OCI-LY3 (cell line): Measurements from ENCODE around the gene POFUT2.
A peak's percentile ranks its signal among the peaks of the same experiment; 100 is the strongest.

Source experiments
- H2AFZ ChIP-seq: fragments of 200-600, 300-600 bp; shearing (Covaris generic); 2 replicates; pipeline ENCODE4 v1.6.0; 2014; ENCODE audit warnings: antibody characterized with exemption, low read depth, low read length
- H3K27ac ChIP-seq: fragments of 200-600, 300-600 bp; sonication (generic); 2 replicates; pipeline ENCODE4 v1.5.1; 2014; ENCODE audit warnings: mild to moderate bottlenecking, low read length, moderate library complexity, mixed read lengths
- H3K27me3 ChIP-seq: fragments of 200-600, 300-600 bp; sonication (generic); 2 replicates; pipeline ENCODE4 v1.6.1; 2014; ENCODE audit warnings: low read depth, low read length, mixed read lengths
- H3K36me3 ChIP-seq: fragments of 200-600, 300-600 bp; sonication (generic); replicated peaks from 2 replicates; pipeline ENCODE3; 2014; ENCODE audit warnings: low read depth, low read length, mixed read lengths
- H3K4me1 ChIP-seq: fragments of 300-600, 200-600 bp; sonication (generic); 2 replicates; pipeline ENCODE4 v1.6.1; 2014; ENCODE audit warnings: low read length, mixed read lengths
- H3K4me2 ChIP-seq: fragments of 200-600, 300-600 bp; sonication (generic); 2 replicates; pipeline ENCODE4 v1.6.1; 2014; ENCODE audit warnings: low read length, mixed read lengths
- H3K4me3 ChIP-seq: fragments of 300-600, 200-600 bp; sonication (generic); 2 replicates; pipeline ENCODE4 v1.5.1; 2014; ENCODE audit warnings: antibody characterized with exemption, mild to moderate bottlenecking, low read length, moderate library complexity
- H3K79me2 ChIP-seq: fragments of 300-600, 200-600 bp; shearing (Covaris generic); 2 replicates; pipeline ENCODE4 v1.6.1; 2014; ENCODE audit warnings: mild to moderate bottlenecking, low read length, mixed read lengths
- H3K9ac ChIP-seq: fragments of 300-600, 200-600 bp; shearing (Covaris generic); 2 replicates; pipeline ENCODE4 v1.6.0; 2014; ENCODE audit warnings: mild to moderate bottlenecking, low read length, moderate library complexity
- H3K9me3 ChIP-seq: fragments of 200-600, 300-600 bp; shearing (Covaris generic); 2 replicates; pipeline ENCODE4 v1.6.1; 2014; ENCODE audit warnings: low read length, mixed read lengths; ENCODE audit not compliant: insufficient read depth
- H4K20me1 ChIP-seq: fragments of 200-600, 300-600 bp; sonication (generic); 2 replicates; pipeline ENCODE4 v1.6.1; 2016; ENCODE audit warnings: low read length, mixed read lengths; ENCODE audit not compliant: insufficient read depth
- EZH2phosphoT487 ChIP-seq: fragments of 200-600 bp; shearing (Covaris generic); IDR thresholded peaks from 2 replicates; pipeline ENCODE4 v1.6.1; 2018; ENCODE audit warnings: antibody characterized with exemption, mixed run types, low read depth
- TF ChIP-seq, protein P1 (sequence below): fragments of 200-600, 300-600 bp; sonication (generic); IDR thresholded peaks from 2 replicates; pipeline ENCODE4 v1.5.1; 2014; ENCODE audit warnings: antibody characterized with exemption, low read length, low read depth

POFUT2 gene

DNA sequence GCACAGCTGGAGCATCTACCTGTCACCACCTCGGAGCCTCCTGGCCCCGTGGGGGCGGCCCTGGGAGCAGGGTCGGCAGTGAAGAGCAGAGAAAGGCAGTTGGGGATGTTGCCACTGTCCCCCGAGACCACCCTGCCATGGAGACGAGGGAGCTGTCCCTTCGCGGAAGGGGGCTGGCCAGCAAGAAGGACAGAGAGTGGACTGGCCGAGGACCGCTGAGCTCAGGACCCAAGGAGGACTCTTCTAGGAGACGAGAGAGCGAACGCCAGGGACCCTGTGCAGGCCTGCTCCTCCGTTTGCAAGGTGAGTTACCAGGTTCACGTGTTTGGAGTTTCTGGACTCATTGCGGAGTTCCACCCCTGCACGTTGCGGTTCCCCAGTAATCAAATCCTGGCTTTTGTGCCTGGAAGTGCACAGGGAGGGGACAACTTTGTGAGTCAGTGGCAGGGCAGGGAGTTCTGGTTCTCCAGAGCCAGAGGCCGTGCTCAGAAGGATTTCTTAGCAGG lies 5.6 kb upstream of the POFUT2 start:
- Histone ChIP-seq H2AFZ (no peak overlapping the region), H3K36me3 (no peaks in the 10 kb centered on the region), H3K9ac (no peak overlapping the region), H3K4me1 (no peaks in the 10 kb centered on the region), H3K27me3 (no peaks in the 10 kb centered on the region), H3K4me2 (no peak overlapping the region), H3K79me2 (no peaks in the 10 kb centered on the region), H4K20me1 (no peaks in the 10 kb centered on the region), H3K27ac (no peak overlapping the region), H3K9me3 (no peaks in the 10 kb centered on the region), H3K4me3 (no peak overlapping the region)
- no peak for TF ChIP-seq EZH2phosphoT487
- TF ChIP-seq, protein P1, sequence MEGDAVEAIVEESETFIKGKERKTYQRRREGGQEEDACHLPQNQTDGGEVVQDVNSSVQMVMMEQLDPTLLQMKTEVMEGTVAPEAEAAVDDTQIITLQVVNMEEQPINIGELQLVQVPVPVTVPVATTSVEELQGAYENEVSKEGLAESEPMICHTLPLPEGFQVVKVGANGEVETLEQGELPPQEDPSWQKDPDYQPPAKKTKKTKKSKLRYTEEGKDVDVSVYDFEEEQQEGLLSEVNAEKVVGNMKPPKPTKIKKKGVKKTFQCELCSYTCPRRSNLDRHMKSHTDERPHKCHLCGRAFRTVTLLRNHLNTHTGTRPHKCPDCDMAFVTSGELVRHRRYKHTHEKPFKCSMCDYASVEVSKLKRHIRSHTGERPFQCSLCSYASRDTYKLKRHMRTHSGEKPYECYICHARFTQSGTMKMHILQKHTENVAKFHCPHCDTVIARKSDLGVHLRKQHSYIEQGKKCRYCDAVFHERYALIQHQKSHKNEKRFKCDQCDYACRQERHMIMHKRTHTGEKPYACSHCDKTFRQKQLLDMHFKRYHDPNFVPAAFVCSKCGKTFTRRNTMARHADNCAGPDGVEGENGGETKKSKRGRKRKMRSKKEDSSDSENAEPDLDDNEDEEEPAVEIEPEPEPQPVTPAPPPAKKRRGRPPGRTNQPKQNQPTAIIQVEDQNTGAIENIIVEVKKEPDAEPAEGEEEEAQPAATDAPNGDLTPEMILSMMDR, result no peak

DNA sequence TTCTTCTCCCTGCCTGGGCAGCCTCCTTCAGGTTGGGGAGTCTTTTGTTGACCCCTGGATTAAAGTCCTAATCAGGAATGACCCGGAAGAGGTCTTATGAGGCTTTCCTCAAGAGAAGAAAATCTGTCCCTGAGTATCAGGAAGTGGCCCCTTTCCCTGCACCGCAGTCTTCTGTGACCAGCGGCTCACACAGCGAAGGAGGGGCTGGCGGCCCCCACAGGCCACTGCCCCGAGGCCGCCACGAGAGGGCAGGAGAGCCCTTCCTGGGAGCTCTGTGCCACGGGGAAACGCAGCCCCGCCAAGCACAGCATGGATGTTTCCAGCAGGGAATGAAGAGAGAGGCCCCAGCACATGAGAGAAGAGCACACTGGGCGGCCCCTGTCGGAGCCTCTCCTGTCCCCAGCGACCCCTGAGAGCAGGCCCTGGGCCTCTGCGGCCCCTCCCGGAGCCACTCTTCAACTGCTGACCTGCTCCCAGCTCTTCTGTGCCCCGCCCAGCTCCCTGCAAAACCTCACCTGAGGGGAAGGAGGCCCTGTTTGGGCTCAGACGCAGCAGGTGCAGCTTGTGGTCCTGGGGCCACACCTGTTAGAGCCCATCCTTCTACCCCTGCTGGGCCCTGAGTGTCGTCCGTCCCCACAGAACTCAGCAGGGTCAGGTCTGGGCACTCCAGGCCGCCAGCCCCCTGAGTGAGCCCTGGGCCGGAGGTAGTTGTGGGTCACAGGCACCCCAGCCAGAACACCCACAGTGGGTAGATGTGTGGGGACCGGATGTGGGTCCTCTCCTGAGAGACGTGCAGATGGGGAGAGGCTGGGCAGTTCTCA lies 4.9 kb upstream of the POFUT2 start:
- Histone ChIP-seq H4K20me1 (no peaks in the 10 kb centered on the region), H3K79me2 (no peaks in the 10 kb centered on the region), H3K36me3 (no peaks in the 10 kb centered on the region), H3K9me3 (no peaks in the 10 kb centered on the region), H3K9ac (no peak overlapping the region), H2AFZ (no peak overlapping the region; the same call in 1 of the 2 replicates), H3K4me3 (no peak overlapping the region), H3K4me2 (peak overlapping the region; percentile 35), H3K27me3 (no peaks in the 10 kb centered on the region), H3K4me1 (no peaks in the 10 kb centered on the region), H3K27ac (no peak overlapping the region)
- TF ChIP-seq, protein P1, result peak; percentile 58
- TF ChIP-seq EZH2phosphoT487, result no peak

DNA sequence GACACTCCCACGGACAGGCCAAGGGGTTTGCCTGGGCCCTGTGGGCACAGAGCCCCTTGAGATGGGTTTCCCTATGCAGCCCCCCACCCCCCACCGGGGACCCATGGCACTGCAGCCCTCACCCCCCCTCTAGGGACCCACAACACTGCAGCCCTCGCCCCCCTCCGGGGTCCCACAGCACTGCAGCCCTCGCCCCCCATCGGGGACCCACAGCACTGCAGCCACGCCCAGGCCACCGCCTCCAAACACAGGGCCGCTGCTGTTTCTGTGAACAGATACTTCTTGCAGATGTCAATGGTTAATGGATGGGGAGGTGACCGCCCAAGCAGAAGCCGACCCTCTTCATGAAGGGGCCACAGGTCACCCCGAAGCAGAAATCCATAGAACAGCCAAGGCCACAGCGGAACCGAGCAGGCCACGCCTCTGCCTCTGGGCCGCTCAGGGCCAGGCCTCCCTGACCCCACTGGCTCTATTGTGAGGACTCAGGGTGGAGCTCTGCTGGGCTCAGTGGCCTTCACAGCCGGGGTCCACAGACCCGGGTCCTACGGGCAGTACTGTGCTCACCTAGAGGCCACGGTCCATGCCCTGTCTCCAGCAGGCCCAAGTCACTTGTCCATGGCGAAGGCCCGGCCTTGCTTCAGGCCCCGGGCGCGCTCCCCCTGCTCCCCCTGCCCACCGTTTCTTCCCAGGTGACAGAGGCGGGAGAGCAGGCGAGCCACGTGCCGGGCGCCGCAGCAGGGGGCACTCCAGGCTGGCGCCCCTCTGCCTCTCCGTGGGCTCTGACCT lies 4.1 kb upstream of the POFUT2 start:
- H3K4me2 ChIP-seq, result no peak overlapping the region
- H3K27me3 ChIP-seq, result no peaks in the 10 kb centered on the region
- no peak for TF ChIP-seq EZH2phosphoT487
- TF ChIP-seq, protein P1, result no peak
- H3K36me3 ChIP-seq, result no peaks in the 10 kb centered on the region
- H3K9ac ChIP-seq, result no peak overlapping the region
- no peak overlapping the region for H3K27ac ChIP-seq
- H3K9me3 ChIP-seq, result no peaks in the 10 kb centered on the region
- H3K4me3 ChIP-seq, result no peak overlapping the region
- H3K4me1 ChIP-seq, result no peaks in the 10 kb centered on the region
- peaks cover under 1% of the 10 kb centered on the region; the same call in 1 of the 2 replicates for H3K79me2 ChIP-seq
- no peaks in the 10 kb centered on the region for H4K20me1 ChIP-seq
- no peak overlapping the region for H2AFZ ChIP-seq
